K562 treated with DMSO at 1 percent for 24 hours (cell line): Measurements from ENCODE around the gene BRINP1. TPM values are rescaled to one million over a fixed set of nuclear protein-coding genes. Genes with fewer than 3 reads are reported as not detected.

Experiments used
- total RNA-seq: library from RNA; unstranded; fragments of 300-600 nt; gene quantifications from 2 replicates; pipeline ENCODE4 v1.2.3, GENCODE V29; 2022; ENCODE audit warnings: low read depth; ENCODE audit not compliant: insufficient read depth

The BRINP1 gene
- not detected in 2 replicates for total RNA-seq

GRCh38 chr9:119368681-119369581 lies at the start of gene BRINP1:
BRINP1 (minus strand) TSS chr9:119369435; CDS start chr9:119313355, 56,080 bp downstream.

